MM.1S (cell line): ENCODE results near the gene APOOL.

Experiments
- DNase-seq: peaks from one replicate; pipeline ENCODE4 v3.0.0-alpha.2; 2015
- H2AFZ ChIP-seq: fragments of 300-600 bp; sonication (generic); 2 replicates; pipeline ENCODE4 v1.6.0; 2016; ENCODE audit warnings: antibody characterized with exemption, low read length
- H3F3A ChIP-seq: fragments of 300-600 bp; sonication (generic); 2 replicates; pipeline ENCODE4 v1.6.1; 2016; ENCODE audit warnings: mild to moderate bottlenecking, antibody characterized with exemption, low read length, moderate library complexity, mixed read lengths; ENCODE audit not compliant: insufficient read depth
- H3K27ac ChIP-seq: fragments of 300-600 bp; sonication (generic); 2 replicates; pipeline ENCODE4 v1.5.1; 2016; ENCODE audit warnings: mild to moderate bottlenecking, low read length
- H3K27me3 ChIP-seq: fragments of 300-600 bp; sonication (generic); replicated peaks from 2 replicates; pipeline ENCODE4 v1.6.0; 2016; ENCODE audit warnings: low read length; ENCODE audit not compliant: insufficient read depth
- H3K36me3 ChIP-seq: fragments of 300-600 bp; sonication (generic); replicated peaks from 2 replicates; pipeline ENCODE4 v1.6.1; 2016; ENCODE audit warnings: mild to moderate bottlenecking, low read length, mixed read lengths; ENCODE audit not compliant: insufficient read depth
- H3K4me1 ChIP-seq: fragments of 300-600 bp; sonication (generic); 2 replicates; pipeline ENCODE4 v1.6.1; 2016; ENCODE audit warnings: low read length, mixed read lengths
- H3K4me2 ChIP-seq: fragments of 300-600 bp; sonication (generic); 2 replicates; pipeline ENCODE4 v1.6.0; 2016; ENCODE audit warnings: low read depth, low read length
- H3K4me3 ChIP-seq: fragments of 300-600 bp; sonication (generic); 2 replicates; pipeline ENCODE4 v1.5.1; 2016; ENCODE audit warnings: low read length, mixed read lengths
- H3K79me2 ChIP-seq: fragments of 300-600 bp; sonication (generic); 2 replicates; pipeline ENCODE4 v1.6.1; 2016; ENCODE audit warnings: mixed run types, low read length, mixed read lengths
- H3K9ac ChIP-seq: fragments of 300-600 bp; sonication (generic); 2 replicates; pipeline ENCODE4 v1.6.1; 2016; ENCODE audit warnings: low read length, mixed read lengths
- H3K9me2 ChIP-seq: fragments of 300-600 bp; sonication (generic); replicated peaks from 2 replicates; pipeline ENCODE4 v1.6.1; 2016; ENCODE audit warnings: mild to moderate bottlenecking, low read length, mixed read lengths; ENCODE audit not compliant: insufficient read depth
- H3K9me3 ChIP-seq: fragments of 300-600 bp; sonication (generic); replicated peaks from 2 replicates; pipeline ENCODE4 v1.6.1; 2016; ENCODE audit warnings: mild to moderate bottlenecking, low read length, mixed read lengths; ENCODE audit not compliant: insufficient read depth
- H4K20me1 ChIP-seq: fragments of 300-600 bp; sonication (generic); 2 replicates; pipeline ENCODE4 v1.6.1; 2016; ENCODE audit warnings: mild to moderate bottlenecking, low read length, moderate library complexity, mixed read lengths; ENCODE audit not compliant: insufficient read depth
- EZH2 ChIP-seq: fragments of 300-600 bp; sonication (generic); optimal IDR thresholded peaks from 2 replicates; pipeline ENCODE3; 2017; ENCODE audit warnings: low read depth, mild to moderate bottlenecking, antibody characterized with exemption, low read length, mixed read lengths
- EZH2phosphoT487 ChIP-seq: fragments of 300-600 bp; sonication (generic); IDR thresholded peaks from 2 replicates; pipeline ENCODE4 v1.6.1; 2018; ENCODE audit warnings: antibody characterized with exemption, low read length
- TF ChIP-seq, protein P1 (sequence below): fragments of 300-600 bp; sonication (generic); IDR thresholded peaks from 2 replicates; pipeline ENCODE4 v1.5.1; 2016; ENCODE audit warnings: antibody characterized with exemption, low read length, mixed read lengths

Gene APOOL

GRCh38 chrX:85111347-85111746 lies 107.7 kb downstream of the APOOL start:
- H2AFZ ChIP-seq, result no peak overlapping the region
- H3K4me1 ChIP-seq, result no peaks in the 10 kb centered on the region
- H3K27me3 ChIP-seq, result no peaks in the 10 kb centered on the region
- H3K4me3 ChIP-seq, result no peak overlapping the region
- H3K4me2 ChIP-seq, result no peak overlapping the region
- H3K9me3 ChIP-seq, result no peaks in the 10 kb centered on the region
- no peaks in the 10 kb centered on the region for H3F3A ChIP-seq
- H3K79me2 ChIP-seq, result no peaks in the 10 kb centered on the region
- TF ChIP-seq, protein P1, sequence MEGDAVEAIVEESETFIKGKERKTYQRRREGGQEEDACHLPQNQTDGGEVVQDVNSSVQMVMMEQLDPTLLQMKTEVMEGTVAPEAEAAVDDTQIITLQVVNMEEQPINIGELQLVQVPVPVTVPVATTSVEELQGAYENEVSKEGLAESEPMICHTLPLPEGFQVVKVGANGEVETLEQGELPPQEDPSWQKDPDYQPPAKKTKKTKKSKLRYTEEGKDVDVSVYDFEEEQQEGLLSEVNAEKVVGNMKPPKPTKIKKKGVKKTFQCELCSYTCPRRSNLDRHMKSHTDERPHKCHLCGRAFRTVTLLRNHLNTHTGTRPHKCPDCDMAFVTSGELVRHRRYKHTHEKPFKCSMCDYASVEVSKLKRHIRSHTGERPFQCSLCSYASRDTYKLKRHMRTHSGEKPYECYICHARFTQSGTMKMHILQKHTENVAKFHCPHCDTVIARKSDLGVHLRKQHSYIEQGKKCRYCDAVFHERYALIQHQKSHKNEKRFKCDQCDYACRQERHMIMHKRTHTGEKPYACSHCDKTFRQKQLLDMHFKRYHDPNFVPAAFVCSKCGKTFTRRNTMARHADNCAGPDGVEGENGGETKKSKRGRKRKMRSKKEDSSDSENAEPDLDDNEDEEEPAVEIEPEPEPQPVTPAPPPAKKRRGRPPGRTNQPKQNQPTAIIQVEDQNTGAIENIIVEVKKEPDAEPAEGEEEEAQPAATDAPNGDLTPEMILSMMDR, result peak; percentile 62
- TF ChIP-seq EZH2phosphoT487 (no peak), EZH2 (no peak)
- H3K36me3 ChIP-seq, result no peaks in the 10 kb centered on the region
- DNase-seq, result peak; percentile 46
- no peaks in the 10 kb centered on the region for H3K9me2 ChIP-seq
- no peak overlapping the region for H3K9ac ChIP-seq
- no peak overlapping the region for H3K27ac ChIP-seq
- H4K20me1 ChIP-seq, result no peaks in the 10 kb centered on the region

GRCh38 chrX:85112293-85112692 lies 108.6 kb downstream of the APOOL start:
- Histone ChIP-seq H3K27me3 (no peaks in the 10 kb centered on the region), H3K4me3 (no peak overlapping the region), H3K79me2 (no peaks in the 10 kb centered on the region), H3K27ac (no peak overlapping the region), H3F3A (no peaks in the 10 kb centered on the region), H3K36me3 (no peaks in the 10 kb centered on the region), H2AFZ (no peak overlapping the region), H3K4me2 (no peak overlapping the region), H4K20me1 (no peaks in the 10 kb centered on the region), H3K9ac (no peak overlapping the region), H3K9me2 (no peaks in the 10 kb centered on the region), H3K4me1 (no peaks in the 10 kb centered on the region), H3K9me3 (no peaks in the 10 kb centered on the region)
- DNase-seq, result no peak
- TF ChIP-seq EZH2phosphoT487 (no peak), EZH2 (no peak)
- TF ChIP-seq, protein P1, result no peak

GRCh38 chrX:85113746-85114145 lies 110.1 kb downstream of the APOOL start:
- Histone ChIP-seq H3K27ac (no peak overlapping the region), H3K4me3 (no peak overlapping the region), H3K36me3 (no peaks in the 10 kb centered on the region), H3K9me3 (no peaks in the 10 kb centered on the region), H2AFZ (no peak overlapping the region), H3K9ac (no peak overlapping the region), H3K9me2 (no peaks in the 10 kb centered on the region), H3K4me1 (no peaks in the 10 kb centered on the region), H3F3A (no peaks in the 10 kb centered on the region), H3K79me2 (no peaks in the 10 kb centered on the region), H3K27me3 (no peaks in the 10 kb centered on the region), H4K20me1 (no peaks in the 10 kb centered on the region), H3K4me2 (no peak overlapping the region)
- DNase-seq, result no peak
- TF ChIP-seq EZH2phosphoT487, result no peak
- TF ChIP-seq, protein P1, result no peak
- no peak for TF ChIP-seq EZH2
